HepG2 (cell line): ENCODE measurements around the gene CASZ1.

ENCODE experiments used
- MAX ChIP-seq: IDR thresholded peaks from 2 replicates; pipeline ENCODE4 v1.6.1; 2012; ENCODE audit warnings: inconsistent platforms
- NONO ChIP-seq, 2 experiments: fragments of 450-650 bp in 1 of 2; sonication (generic) in 1 of 2; formaldehyde crosslinking in 1 of 2; IDR thresholded peaks in 1 of 2; conservative IDR thresholded peaks in 1 of 2; 2 replicates each; pipeline versions ENCODE4 v1.6.1 to v1.8.0; 2017 to 2022; ENCODE audit warnings: mild to moderate bottlenecking in 1 of 2, missing genetic modification reagents in 1 of 2, moderate library complexity in 1 of 2
- SIN3A ChIP-seq: IDR thresholded peaks from 2 replicates; pipeline ENCODE4 v1.6.1; 2011; ENCODE audit warnings: low read depth, mild to moderate bottlenecking, control low read depth, low read length, borderline replicate concordance
- TAF15 ChIP-seq: fragments of 200-400 bp; formaldehyde crosslinking; IDR thresholded peaks from one replicate; pipeline ENCODE4 v1.6.1; 2018; ENCODE audit warnings: mild to moderate bottlenecking, low read depth, low read length; ENCODE audit not compliant: poor library complexity, severe bottlenecking
- ZNF552 ChIP-seq: sonication (generic); formaldehyde crosslinking; IDR thresholded peaks from 2 replicates; pipeline ENCODE4 v1.9.0; 2022; ENCODE audit warnings: missing genetic modification reagents, mild to moderate bottlenecking, borderline replicate concordance

- no peak for TF ChIP-seq TAF15
- no peak for TF ChIP-seq NONO (IDR thresholded peaks at IDR 0.05)
- peak; percentile 58 for TF ChIP-seq NONO (CRISPR knock-in tag; conservative IDR thresholded peaks at IDR 0.05)
- no peak for TF ChIP-seq SIN3A
- TF ChIP-seq ZNF552 (CRISPR knock-in tag): no peak
- peak; percentile 93 for TF ChIP-seq MAX
These were observed 197.1 kb downstream of the CASZ1 start for GRCh38 chr1:10599194-10599861.
